Loucy (cell line): ENCODE data around the gene ZNF511.

Experiments
- CTCF ChIP-seq: fragments of 200-600 bp; sonication (generic); conservative IDR thresholded peaks from 2 replicates; pipeline ENCODE4 v1.5.1; 2014; ENCODE audit warnings: mild to moderate bottlenecking, antibody characterized with exemption, low read length
- EZH2phosphoT487 ChIP-seq: fragments of 200-600 bp; IDR thresholded peaks from 2 replicates; pipeline ENCODE4 v1.6.1; 2018; ENCODE audit warnings: antibody characterized with exemption, mild to moderate bottlenecking, moderate library complexity, borderline replicate concordance

GRCh38 chr10:133292919-133293809 is 15.6 kb upstream of the ZNF511 start:
- no peak for TF ChIP-seq CTCF
- no peak for TF ChIP-seq EZH2phosphoT487
